Measurements from ENCODE around the gene RBM20. TPM values are rescaled to one million over a fixed set of nuclear protein-coding genes. Genes with fewer than 3 reads are reported as not detected.
A peak's percentile ranks its signal among the peaks of the same experiment; 100 is the strongest.

RBM20 gene
- total RNA-seq, 4 donors from 2014 or later, result 0.54 to 4.3 (median 1.5) TPM

DNA sequence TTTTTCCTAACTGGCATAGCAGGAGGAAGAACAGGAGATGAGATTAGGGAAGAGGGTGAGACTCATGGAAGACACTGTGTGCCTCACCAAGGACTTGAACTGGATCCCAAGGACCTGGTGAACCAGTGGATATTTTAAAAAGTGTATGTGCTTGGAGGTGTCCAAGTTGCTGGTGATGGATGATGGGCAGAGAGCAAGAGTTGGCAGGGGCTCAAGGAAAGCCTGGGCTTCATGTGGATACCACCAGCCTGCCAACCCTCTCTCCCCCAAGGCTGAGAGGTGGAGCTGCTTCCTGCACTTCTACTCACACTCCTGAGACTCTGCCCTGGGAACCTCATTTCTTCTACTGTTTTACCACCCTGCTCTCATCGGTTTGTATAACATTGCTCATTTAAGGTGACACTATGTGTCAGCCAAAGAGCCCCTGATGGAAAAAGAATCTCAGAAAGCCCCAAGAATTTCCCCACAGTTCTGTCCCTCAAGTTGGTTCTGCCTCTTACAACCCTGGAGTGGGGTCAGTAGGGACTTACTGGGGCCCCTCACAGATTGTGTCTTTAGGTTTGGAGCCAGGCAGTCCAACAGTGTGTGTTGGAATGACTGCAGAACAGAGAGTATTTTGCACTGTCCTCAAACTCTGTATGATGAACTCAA, 171.3 kb downstream of the RBM20 start:
- H3K4me1 ChIP-seq, result peaks cover 36 to 41% of the 10 kb centered on the region in 2 donors
- 46 to 48% methylated on average over 1 of the region's 1 CpG for WGBS, 2 donors
- intact Hi-C loops (cut with DNase I), result no loop called here
- no peaks in the 10 kb centered on the region for H3K27me3 ChIP-seq
- no peaks in the 10 kb centered on the region for H3K36me3 ChIP-seq
- H3K4me3 ChIP-seq (replicated peaks in 1 of 3), result no peak overlapping the region
- no peak for DNase-seq
- no peaks in the 10 kb centered on the region for H3K9me3 ChIP-seq
- H3K27ac ChIP-seq, result no peak overlapping the region
- TF ChIP-seq, protein P1, sequence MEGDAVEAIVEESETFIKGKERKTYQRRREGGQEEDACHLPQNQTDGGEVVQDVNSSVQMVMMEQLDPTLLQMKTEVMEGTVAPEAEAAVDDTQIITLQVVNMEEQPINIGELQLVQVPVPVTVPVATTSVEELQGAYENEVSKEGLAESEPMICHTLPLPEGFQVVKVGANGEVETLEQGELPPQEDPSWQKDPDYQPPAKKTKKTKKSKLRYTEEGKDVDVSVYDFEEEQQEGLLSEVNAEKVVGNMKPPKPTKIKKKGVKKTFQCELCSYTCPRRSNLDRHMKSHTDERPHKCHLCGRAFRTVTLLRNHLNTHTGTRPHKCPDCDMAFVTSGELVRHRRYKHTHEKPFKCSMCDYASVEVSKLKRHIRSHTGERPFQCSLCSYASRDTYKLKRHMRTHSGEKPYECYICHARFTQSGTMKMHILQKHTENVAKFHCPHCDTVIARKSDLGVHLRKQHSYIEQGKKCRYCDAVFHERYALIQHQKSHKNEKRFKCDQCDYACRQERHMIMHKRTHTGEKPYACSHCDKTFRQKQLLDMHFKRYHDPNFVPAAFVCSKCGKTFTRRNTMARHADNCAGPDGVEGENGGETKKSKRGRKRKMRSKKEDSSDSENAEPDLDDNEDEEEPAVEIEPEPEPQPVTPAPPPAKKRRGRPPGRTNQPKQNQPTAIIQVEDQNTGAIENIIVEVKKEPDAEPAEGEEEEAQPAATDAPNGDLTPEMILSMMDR (IDR thresholded peaks at IDR 0.05), result no peak
- no peak for TF ChIP-seq POLR2A (IDR thresholded peaks at IDR 0.05)

DNA sequence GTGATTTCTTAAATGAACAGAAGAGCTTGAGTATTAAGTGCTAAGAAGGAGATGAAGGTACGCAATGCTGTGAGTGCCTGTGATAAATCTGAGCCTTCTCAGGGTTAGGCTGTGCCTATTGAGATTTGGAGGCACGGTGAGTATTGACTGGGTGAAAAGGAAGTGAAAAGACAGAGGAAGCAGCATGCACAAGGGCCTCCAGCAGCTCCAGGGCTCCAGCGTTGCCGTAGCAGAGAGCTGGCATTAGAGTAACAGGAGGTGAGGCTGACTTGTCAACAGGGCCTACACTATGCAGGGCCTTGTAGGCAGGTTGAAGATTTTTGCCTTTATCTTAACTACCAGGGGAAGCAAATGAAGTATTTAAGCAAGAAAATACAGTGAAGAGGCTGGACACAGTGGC, 173.5 kb downstream of the RBM20 start:
- Histone ChIP-seq H3K9me3 (no peaks in the 10 kb centered on the region), H3K4me1 (peaks cover 57 to 62% of the 10 kb centered on the region in 2 donors), H3K36me3 (no peaks in the 10 kb centered on the region), H3K27ac (peak overlapping the region; percentile 96 to 98 (median 97)), H3K27me3 (no peaks in the 10 kb centered on the region), H3K4me3 (replicated peaks in 1 of 3) (no peak overlapping the region)
- TF ChIP-seq, protein P1 (IDR thresholded peaks at IDR 0.05), result no peak
- no peak for TF ChIP-seq POLR2A (IDR thresholded peaks at IDR 0.05)
- no peak for DNase-seq
- intact Hi-C loops (cut with DNase I), result no loop called here
- 49 to 70% methylated on average over 4 of the region's 4 CpGs for WGBS, 2 donors

DNA sequence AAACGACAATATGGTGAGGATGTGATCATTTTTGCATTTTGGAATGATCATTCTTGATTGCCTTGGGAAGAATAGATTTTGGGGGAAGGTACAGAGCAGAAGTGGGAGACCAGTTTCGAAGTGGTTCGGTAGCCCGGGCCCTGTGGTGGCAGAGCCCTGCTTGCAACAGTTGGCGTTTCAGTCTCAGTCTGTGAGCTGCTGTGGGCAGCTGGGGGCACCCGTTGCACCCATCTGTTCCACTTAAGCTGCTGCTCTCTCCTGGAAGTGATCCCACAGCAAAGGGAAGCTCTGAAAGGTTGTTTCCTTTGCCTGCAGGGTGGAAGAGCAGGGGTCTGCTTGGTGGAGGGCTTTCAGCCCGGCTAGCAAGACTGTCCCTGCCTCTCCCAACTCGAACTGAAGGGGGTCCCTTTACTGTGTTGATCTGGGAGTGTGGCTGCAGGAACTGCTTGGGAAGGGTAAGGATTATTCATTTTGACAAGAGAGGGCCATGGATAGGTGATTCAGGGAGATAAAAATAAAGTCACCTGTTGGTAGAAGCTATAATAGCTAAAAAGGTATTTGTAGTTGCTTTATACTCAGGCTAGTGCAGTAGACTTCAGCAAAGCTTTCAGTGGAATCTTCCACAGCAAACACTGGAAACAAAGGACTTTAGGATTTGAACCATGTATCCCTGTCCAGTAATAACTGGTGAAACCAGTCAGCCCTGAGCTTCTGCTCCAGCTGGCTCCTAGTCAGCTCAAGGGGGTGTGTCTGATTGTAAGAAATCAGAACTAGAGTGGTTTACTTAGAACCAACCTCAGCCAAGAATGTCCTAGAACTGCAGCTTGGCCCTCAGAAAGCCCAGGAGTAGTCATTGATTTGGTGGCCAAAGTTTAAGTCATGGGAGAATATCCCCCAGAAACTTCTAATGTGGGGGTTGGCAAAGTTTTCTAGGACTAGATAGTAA, 174.4 kb downstream of the RBM20 start:
- Histone ChIP-seq H3K9me3 (no peaks in the 10 kb centered on the region), H3K4me1 (peaks cover 63 to 69% of the 10 kb centered on the region in 2 donors)
- TF ChIP-seq, protein P1 (IDR thresholded peaks at IDR 0.05), result peak in 1 of 6 experiments; percentile 26
- TF ChIP-seq POLR2A (IDR thresholded peaks at IDR 0.05), result peak in 1 of 2 donors; percentile 51

DNA sequence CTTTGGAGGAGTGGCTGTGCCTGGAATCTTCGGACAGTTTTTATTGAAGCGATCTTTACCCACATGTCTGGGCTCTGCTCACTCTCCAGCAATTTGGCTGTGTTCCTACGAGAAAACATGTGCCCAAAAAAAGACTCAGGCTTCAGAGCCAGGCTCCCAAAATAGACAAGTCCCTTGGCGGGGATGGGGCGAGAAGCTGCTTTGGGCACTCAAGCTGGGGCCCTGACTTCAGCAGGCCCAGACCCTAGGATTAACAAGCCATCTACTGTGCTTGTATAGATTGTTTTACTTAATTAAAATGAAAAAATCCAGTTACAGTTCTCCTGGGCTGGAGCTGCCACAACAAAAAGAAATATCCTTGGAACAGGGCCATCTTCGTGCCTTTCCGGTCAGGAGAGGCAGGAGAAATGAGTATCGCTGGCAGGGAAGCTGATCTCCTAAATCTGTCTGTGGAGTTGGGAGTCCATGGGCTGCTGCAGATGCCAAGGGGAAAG, 176.2 kb downstream of the RBM20 start:
- DNase-seq, result peak; percentile 83 to 86
- Histone ChIP-seq H3K4me3 (replicated peaks in 1 of 3) (no peak overlapping the region), H3K27me3 (no peaks in the 10 kb centered on the region), H3K4me1 (peaks cover 78 to 85% of the 10 kb centered on the region in 2 donors), H3K9me3 (no peaks in the 10 kb centered on the region), H3K27ac (peak overlapping the region; percentile 96 to 98 (median 97)), H3K36me3 (no peaks in the 10 kb centered on the region)
- 6 to 13% methylated on average over 8 of the region's 8 CpGs for WGBS, 2 donors
- intact Hi-C loops (cut with DNase I), result no loop called here
- peak in 1 of 2 donors; percentile 72 for TF ChIP-seq POLR2A (IDR thresholded peaks at IDR 0.05)
- TF ChIP-seq, protein P1 (IDR thresholded peaks at IDR 0.05), result no peak

More for the DNA sequence above, 174.4 kb downstream of the RBM20 start:
- 59 to 74% methylated on average over 8 of the region's 8 CpGs for WGBS, 2 donors
- peak; percentile 91 to 94 for DNase-seq
- no peaks in the 10 kb centered on the region for H3K36me3 ChIP-seq
- H3K27ac ChIP-seq, result peak overlapping the region; percentile 96 to 98 (median 97)
- H3K27me3 ChIP-seq, result no peaks in the 10 kb centered on the region
- H3K4me3 ChIP-seq (replicated peaks in 1 of 3), result no peak overlapping the region
- intact Hi-C loops (cut with DNase I), result no loop called here

Measured in thyroid gland (tissue), 4 donors.